K562 (cell line): ENCODE data around the gene OPRL1. TPM values are rescaled to one million over a fixed set of nuclear protein-coding genes. Genes with fewer than 3 reads are reported as not detected.

Experiments used
- ASH1L ChIP-seq: fragments of 450-650 bp; IDR thresholded peaks from 2 replicates; pipeline ENCODE4 v1.6.1; 2018; ENCODE audit warnings: borderline replicate concordance, mild to moderate bottlenecking, low read depth; ENCODE audit not compliant: partially characterized antibody
- BCOR ChIP-seq: fragments of 450-650 bp; IDR thresholded peaks from 2 replicates; pipeline ENCODE4 v1.6.1; 2016
- DDX20 ChIP-seq: fragments of 450-650 bp; IDR thresholded peaks from 2 replicates; pipeline ENCODE4 v1.6.1; 2016; ENCODE audit warnings: missing genetic modification characterization, low read depth, mild to moderate bottlenecking, missing compliant biosample characterization, moderate library complexity
- E2F1 ChIP-seq: sonication (generic); formaldehyde crosslinking; IDR thresholded peaks from 2 replicates; pipeline ENCODE4 v1.8.1; 2023; ENCODE audit warnings: mild to moderate bottlenecking, missing genetic modification reagents, moderate library complexity
- JUNB ChIP-seq: fragments of 450-650 bp; formaldehyde crosslinking; conservative IDR thresholded peaks from 2 replicates; pipeline ENCODE4 v1.4.0; 2020; ENCODE audit warnings: mild to moderate bottlenecking
- NR2F6 ChIP-seq: fragments of 450-650 bp; formaldehyde crosslinking; IDR thresholded peaks from 2 replicates; pipeline ENCODE4 v1.4.0; 2020; ENCODE audit warnings: mild to moderate bottlenecking
- PATZ1 ChIP-seq: fragments of 250-450 bp; sonication (Bioruptor Pico); IDR thresholded peaks from 2 replicates; pipeline ENCODE4 v1.5.0; 2020; ENCODE audit warnings: mild to moderate bottlenecking, borderline replicate concordance
- SNAPC5 ChIP-seq: fragments of 250-450 bp; sonication (Bioruptor Pico); IDR thresholded peaks from 2 replicates; pipeline ENCODE4 v1.8.0; 2021; ENCODE audit warnings: moderate library complexity, mild to moderate bottlenecking, inconsistent platforms
- ZNF589 ChIP-seq: fragments of 200-800 bp; sonication (Bioruptor generic); IDR thresholded peaks from 2 replicates; pipeline ENCODE4 v1.6.1; 2016; ENCODE audit warnings: low read depth, missing genetic modification characterization, missing compliant biosample characterization
- polyA plus RNA-seq, 8 experiments: library from polyadenylated mRNA; depleted of rRNA in 4 of 8; stranded (reverse) in 5 of 8; unstranded in 3 of 8; fragments of >200 nt; fragmentation: Nextera tagmentation in 2 of 8; fragmentation: Illumina TruSeq in 1 of 8; extraction: Ambion mirVana in 2 of 8; extraction: Trizol in 1 of 8; gene quantifications; 2 replicates each; pipeline versions ENCODE4 v1.2.1 to v1.2.3, GENCODE V29; 2011 to 2014; ENCODE audit warnings: inconsistent platforms in 1 of 8, missing spikeins in 1 of 8
- total RNA-seq, 7 experiments: library from RNA; depleted of rRNA in 6 of 7; stranded (reverse); fragments of >200 nt in 6 of 7; fragmentation: Illumina TruSeq in 2 of 7; extraction: Trizol in 2 of 7; gene quantifications; 2 replicates each; pipeline versions ENCODE4 v1.2.1 to v1.2.3, GENCODE V29; 2011 to 2021; ENCODE audit warnings: low replicate concordance in 1 of 7
- TF ChIP-seq, protein P1 (sequence below): fragments of 450-650 bp; IDR thresholded peaks from one replicate; pipeline ENCODE4 v1.6.1; 2018; ENCODE audit warnings: mild to moderate bottlenecking, moderate library complexity; ENCODE audit not compliant: partially characterized antibody

Gene OPRL1
- total and polyA plus RNA-seq, 9 of the 15 experiments (the other 6 are each of a cell fraction or from before 2014, with no cell fraction given) = 0.06 to 0.33 (median 0.11) TPM; not detected in 2

- TF ChIP-seq SNAPC5 (CRISPR knock-in tag) = no peak
- TF ChIP-seq JUNB (CRISPR knock-in tag) = no peak
- no peak for TF ChIP-seq PATZ1
- TF ChIP-seq E2F1 = no peak
- no peak for TF ChIP-seq DDX20 (tag)
- TF ChIP-seq, protein P1, sequence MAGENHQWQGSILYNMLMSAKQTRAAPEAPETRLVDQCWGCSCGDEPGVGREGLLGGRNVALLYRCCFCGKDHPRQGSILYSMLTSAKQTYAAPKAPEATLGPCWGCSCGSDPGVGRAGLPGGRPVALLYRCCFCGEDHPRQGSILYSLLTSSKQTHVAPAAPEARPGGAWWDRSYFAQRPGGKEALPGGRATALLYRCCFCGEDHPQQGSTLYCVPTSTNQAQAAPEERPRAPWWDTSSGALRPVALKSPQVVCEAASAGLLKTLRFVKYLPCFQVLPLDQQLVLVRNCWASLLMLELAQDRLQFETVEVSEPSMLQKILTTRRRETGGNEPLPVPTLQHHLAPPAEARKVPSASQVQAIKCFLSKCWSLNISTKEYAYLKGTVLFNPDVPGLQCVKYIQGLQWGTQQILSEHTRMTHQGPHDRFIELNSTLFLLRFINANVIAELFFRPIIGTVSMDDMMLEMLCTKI = no peak
- TF ChIP-seq BCOR = no peak
- TF ChIP-seq ASH1L = no peak
- no peak for TF ChIP-seq ZNF589 (CRISPR knock-in tag)
- no peak for TF ChIP-seq NR2F6 (CRISPR knock-in tag)
These were observed 35.5 kb downstream of the OPRL1 start (continued) for GRCh38 chr20:64115171-64115911.
